Measurements from ENCODE around the gene NDUFAF5. TPM values are rescaled to one million over a fixed set of nuclear protein-coding genes. Genes with fewer than 3 reads are reported as not detected.

NDUFAF5 gene
- total RNA-seq, result 6.5 and 10.8 TPM in 2 replicates

DNA sequence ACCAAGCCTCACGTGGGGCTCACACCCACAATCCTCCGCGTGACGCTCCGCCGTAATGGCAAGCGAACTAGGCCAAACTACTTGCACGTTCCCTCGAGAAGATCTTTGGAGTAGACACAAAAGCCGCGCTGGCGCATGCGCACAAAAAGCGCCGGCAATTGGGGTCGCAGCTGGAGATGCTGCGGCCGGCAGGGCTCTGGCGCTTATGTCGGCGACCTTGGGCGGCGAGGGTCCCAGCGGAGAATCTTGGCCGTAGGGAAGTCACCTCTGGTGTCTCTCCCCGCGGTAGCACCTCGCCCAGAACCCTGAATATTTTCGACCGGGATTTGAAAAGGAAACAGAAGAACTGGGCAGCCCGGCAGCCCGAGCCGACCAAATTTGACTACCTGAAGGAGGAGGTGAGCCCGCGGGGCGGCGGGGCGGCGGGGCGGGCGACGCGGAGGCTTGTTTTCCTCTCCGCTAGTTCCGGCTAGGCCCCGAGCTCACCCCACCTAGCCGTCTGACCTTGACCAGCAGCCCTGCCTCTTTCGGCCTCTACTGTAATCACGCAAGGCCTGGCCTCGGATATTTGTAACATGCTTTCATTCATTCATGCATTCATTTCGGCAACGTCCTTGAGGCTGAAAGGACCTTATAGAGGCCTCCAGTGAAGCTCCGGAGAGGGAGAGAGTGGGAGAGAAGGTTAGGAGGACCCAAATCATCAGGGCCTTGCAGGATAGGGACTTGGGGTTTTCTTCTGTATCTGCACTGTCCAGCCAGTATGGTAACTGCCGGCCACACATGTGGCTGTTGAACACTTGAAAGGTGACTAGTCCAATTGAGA lies at the start of gene NDUFAF5, which contains the start of gene ESF1:
Gene NDUFAF5 (plus strand): TSS at position 136 of the 823 bp plus-strand sequence. CDS start 41 bp downstream, at position 177.
Gene ESF1 (minus strand): TSS at position 27 of the 823 bp plus-strand sequence. CDS start 1,779 bp downstream, outside the sequence.

Other genes starting within 250 kb of the NDUFAF5 start
- 2.0 and 3.2 TPM in 2 replicates for gene TASP1, start 146.1 kb upstream of the NDUFAF5 start, total RNA-seq
- gene ESF1, start 109 bp upstream of the NDUFAF5 start, total RNA-seq, result 2.6 and 3.0 TPM in 2 replicates
- gene SEL1L2, start 205.6 kb downstream of the NDUFAF5 start, total RNA-seq, result not detected in 2 replicates
- 0.49 and 1.4 TPM in 2 replicates for gene MACROD2, start 210.5 kb downstream of the NDUFAF5 start, total RNA-seq

All from mesangial cell (primary cell).